Stimulated activated CD8-positive, alpha-beta memory T cell treated with anti-CD3 and anti-CD28 coated beads, Interleukin-2, amount 100 ng/mL, for 1 hour (primary cell): ENCODE results near the gene OR6B1.
"Not testable (repeated sequence)": the region's sequence is repeated elsewhere in the genome, so short reads cannot be mapped to it uniquely, and the experiment has no call there.

ENCODE experiments used
- DNase-seq, 2 donors: peaks; one replicate each; pipeline ENCODE4 v3.0.0-alpha.2; 2020; ENCODE audit warnings: low read depth in 2 of 2

OR6B1 gene

GRCh38 chr7:144006029-144006691 is 6.0 kb downstream of the OR6B1 start:
- no peak for DNase-seq

DNA sequence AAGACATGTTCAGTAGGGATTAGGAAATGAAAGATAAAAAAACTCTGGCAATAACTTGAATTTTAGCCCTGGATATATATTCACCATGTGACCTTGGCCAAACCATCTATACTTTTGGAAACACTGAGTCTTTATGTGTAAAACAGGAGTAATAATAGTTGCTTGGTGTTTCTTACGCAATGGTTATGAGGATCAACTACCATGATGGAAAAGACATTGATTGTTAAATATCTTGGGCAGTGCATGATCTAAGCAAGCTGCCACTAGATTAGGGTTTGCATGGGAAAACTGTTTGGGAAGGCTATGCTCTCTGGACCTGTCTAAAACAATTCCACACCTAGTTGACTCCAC is 6.5 kb downstream of the OR6B1 start:
- no peak for DNase-seq

DNA sequence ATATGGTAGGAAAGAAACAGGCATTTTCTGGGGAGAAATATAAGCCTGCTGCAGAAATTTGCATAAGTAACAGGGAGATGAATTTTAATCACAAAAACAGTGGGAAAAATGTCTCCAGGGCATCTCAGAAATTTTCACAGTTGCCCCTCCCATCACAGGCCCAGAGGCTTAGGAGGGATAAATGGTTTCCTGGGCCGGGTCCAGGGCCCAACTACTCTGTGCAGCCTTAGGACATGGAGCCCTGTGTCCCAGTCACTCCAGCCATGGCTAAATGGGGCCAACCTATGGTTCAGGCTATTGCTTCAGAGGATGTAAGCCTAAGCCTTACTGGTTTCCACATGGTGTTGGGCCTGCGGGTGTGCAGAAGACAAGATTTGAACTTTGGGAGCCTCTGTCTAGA is 9.2 kb downstream of the OR6B1 start:
- no peak for DNase-seq

DNA sequence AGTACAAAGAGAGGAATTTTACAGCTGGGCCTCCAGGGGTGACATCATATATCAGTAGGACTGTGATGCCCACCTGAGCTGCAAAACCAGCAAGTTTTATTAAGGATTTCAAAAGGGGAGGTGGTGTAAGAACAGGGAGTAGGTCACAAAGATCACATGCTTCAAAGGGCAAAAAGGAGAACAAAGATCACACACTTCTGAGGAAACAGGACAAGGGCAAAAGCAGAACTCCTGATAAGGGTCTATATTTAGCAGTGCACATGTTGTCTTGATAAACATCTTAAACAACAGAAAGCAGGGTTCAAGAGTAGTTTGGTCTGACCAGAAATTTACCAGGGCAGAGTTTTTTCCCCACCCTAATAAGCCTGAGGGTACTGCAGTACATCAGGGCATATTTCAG is 9.9 kb downstream of the OR6B1 start:
- not testable (repeated sequence) for DNase-seq

DNA sequence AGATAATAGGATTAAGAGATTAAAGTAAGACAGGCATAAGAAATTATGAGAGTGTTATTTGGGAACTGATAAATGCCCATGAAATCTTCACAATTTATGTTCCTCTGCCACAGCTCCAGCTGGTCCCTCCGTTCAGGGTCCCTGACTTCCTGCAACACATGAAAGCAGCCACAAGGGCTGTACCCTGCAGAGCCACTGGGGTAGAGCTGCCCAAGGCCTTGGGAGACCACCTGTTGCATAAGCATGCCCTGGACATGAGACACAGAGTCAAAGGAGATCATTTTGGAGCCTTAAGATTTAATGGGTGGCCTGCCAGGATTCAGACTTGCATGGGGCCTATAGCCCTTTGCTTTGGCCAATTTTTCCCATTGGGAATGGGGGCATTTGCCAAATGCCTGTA is 10.7 kb downstream of the OR6B1 start:
- not testable (repeated sequence) for DNase-seq

- no peak for DNase-seq
These were observed 11.5 kb downstream of the OR6B1 start for GRCh38 chr7:144011458-144012230.

DNA sequence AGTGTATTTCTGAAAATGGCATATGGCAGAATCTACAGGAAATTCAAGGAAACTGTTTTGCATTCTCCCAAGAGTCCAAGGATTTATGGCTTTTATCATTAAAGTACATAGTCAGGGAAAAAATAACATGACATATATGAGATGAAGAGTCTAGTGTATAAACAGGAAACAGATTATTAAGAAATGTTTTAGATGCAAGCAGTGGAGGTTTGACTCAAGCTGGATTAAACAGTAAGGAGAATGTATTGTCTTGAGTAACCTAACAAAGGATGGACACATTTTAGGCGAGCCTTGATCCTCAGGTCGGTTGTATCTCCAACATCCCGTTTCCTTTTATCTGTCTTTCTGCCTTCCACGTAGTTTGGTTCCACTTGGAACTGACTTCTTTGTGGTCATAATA is 17.9 kb downstream of the OR6B1 start:
- DNase-seq = no peak

GRCh38 chr7:144019457-144019856 is 19.3 kb downstream of the OR6B1 start:
- no peak for DNase-seq

- DNase-seq = no peak
These were observed 20.2 kb downstream of the OR6B1 start for GRCh38 chr7:144020340-144020739.

DNA sequence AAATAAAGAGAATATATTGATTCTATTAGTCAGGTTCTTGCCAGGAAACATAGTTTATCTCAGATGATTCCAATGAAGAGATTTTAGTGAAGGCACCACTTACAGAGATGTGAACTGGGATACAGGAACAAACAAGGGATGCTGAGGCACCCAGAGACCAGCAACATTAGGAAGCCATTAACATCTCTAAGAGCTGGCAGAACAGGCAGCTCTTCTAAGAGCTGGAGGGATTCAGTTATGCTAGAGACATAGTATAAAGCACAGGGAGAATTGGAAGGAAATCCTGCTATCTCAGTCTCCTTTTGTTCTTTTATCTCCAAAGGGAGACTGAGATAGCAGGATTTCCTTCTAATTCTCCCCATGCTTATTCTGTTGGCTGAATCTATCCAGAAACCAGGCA is 22.0 kb downstream of the OR6B1 start:
- no peak for DNase-seq

DNA sequence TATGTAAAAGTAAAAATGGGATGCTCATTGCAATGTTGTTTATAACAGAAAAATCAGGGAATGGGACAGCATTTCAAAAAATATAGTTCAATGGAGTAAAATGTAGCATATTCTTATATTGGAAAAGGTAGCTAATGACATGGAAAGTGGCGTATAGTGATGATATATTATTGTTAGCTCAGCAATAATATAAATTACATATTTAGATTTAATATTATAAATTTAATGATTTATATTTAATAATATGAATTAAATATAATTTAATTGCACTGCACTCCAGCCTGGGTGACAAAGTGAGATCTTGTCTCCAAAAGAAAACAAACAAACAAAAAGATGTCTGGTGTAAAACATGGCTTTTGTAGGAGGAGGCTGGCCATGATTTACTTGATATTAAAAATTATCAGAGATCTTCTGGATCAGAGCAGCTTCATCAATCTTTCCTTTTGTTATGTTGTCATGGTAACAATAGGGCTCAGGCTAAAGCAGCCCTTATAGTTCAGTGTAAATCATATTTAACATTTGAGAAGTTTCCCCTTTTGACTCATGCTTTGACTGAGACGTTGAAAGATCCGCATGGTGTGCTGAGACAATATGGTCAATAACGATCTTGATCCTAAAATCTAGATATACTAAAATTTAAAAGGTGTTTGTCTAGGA is 23.2 kb downstream of the OR6B1 start:
- DNase-seq = no peak

DNA sequence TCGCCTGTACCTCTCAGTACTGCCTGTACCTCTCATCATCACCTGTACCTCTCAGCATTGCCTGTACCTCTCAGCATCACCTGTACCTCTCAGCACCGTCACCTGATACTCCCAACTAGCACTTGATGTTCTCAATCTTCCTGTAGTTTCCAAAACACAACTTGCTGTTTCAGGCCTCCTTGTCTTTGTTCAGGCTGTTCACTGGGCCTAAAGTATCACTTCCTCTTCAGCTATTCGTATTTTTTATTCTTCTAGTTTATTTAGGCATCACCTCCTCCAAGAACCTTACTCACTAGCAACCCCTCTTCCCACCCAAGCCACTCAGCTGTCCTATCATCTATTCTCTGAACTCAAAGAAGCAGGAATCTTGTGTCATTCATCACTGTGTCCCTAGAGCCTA is 24.1 kb downstream of the OR6B1 start:
- DNase-seq = no peak

- no peak for DNase-seq
These were observed 26.2 kb downstream of the OR6B1 start for GRCh38 chr7:144026203-144026883.

DNA sequence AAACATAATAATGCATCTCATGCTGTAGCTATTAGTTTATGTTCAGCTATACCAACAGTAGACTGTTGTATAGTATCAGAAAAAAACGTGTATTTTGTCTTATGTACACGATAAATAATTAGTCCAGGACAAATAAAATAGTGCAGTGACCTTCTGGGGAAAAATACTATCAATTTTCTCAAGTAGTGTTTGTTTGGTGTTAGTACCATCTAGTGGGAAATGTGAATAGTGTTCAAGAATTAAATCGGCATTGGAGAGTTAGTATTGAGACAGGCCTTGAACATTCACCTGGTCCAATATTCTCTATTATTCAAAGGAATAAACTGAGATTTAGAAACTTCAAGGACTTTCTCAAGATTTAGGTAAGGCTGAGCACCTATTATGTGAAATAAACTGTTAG is 26.9 kb downstream of the OR6B1 start:
- DNase-seq = no peak

DNA sequence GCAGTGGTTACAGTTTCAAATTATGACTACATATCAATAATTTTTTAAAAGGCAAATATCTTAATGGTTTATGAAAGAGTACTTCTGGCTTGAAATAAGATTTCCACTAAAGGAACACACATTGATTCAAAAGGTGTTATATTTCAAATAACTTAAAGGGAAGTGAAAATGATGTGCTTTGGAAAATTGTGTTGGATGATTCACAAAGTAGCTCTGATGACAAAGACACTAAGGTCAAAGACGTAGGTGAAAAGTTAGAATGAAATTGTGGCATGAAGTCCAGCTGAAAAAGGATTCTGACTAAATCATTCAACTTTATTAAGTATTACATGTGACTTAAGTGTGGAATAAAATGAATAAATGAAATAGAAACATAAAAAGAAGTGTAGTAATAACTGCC is 27.9 kb downstream of the OR6B1 start:
- DNase-seq = no peak

DNA sequence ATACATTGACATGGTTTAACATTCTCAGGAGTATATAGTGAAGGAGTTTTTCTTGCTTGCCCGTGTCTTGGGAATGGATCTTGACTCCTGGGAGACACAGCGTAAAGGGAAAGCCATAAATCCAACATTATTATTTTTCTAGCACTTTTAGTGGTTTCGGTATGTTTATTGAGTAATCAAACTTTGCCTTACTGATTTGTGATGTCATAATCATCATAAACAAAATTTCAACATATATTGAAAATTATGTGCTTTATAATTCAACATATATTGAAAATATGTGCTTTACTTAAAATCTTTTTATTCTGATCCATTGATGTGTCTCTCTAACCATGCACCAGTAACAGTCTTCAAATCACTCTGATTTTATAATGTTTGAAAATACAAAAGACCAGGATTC is 28.4 kb downstream of the OR6B1 start:
- DNase-seq = no peak

DNA sequence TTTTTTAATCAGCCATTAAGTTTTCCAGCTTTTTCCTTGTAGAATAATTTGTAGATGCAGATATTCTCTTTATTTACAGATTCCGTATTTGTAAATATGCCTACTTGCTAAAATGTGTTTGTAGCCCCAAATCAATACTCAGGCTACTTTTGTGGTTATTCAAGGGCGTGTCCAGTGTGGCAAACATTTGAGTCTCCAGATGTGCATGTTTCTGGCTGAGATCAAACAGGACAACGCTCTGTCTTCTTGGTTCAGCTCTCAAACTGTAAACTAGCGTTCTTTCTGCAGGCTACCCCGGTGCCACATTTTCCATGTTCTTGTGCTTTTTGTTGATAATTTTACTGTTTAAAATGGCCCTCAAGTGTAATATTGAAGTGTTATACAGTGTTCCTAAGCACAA is 32.4 kb downstream of the OR6B1 start:
- DNase-seq = no peak

DNA sequence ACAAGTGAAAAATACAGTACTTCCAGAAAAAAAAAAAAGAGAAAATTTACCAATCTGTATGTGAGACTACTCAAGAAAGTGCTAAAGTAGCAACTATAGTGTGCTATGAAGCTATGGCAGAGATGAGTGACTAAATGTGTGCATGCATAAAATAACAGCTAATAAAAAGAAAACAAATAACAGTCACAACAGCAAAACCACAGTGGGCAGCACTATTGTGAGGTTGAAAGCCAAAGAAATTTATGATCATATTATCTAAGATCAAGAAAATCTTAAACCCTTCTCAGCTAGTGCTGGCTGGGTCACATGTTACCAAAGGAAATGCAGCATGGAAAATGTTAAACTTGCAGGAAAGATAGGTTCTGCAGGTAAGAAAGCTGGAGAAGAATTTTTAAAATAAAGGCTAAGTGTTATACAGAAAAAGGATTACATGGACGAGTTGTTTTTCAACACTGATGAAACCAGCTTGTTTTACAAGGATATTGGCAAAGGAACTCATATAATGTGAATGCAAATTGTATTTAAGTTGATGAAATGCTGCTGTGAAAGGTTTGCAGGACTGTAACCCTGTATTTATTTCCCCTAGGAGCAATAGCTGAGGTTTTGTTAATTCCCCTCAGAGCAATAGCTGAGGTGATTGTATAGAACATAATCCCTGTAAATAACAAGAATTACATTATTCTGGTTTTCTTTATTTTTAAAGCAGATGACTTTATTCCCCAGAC is 33.0 kb downstream of the OR6B1 start:
- DNase-seq = no peak

GRCh38 chr7:144035385-144035784 is 35.3 kb downstream of the OR6B1 start:
- DNase-seq = no peak

DNA sequence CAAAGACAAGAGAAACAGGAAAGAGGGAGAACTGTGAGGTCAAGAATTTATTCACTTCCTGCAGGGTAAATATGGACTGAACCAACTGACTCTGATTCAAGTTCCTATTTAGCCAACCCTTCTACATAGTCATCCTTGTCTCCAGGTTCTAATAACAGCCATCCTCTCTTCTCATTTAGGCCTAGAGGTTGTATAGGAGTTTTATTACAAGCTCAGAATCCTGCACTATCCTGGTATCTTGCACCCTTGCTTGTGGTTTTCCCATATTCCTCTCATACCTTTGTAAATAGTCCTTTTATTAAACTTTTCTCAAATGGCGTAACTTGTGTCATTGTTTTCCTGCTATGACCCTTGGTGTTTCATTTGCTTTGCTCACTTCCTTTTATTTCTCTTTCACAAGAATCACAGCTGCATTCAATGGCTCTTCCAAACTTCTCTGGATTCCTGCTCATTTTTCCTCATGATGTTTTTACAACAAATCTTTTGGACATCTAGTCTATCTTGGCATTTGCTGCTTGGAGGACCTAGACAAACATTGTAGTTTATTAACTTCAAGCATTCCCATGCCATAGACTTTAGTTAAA is 36.3 kb downstream of the OR6B1 start:
- no peak for DNase-seq

DNA sequence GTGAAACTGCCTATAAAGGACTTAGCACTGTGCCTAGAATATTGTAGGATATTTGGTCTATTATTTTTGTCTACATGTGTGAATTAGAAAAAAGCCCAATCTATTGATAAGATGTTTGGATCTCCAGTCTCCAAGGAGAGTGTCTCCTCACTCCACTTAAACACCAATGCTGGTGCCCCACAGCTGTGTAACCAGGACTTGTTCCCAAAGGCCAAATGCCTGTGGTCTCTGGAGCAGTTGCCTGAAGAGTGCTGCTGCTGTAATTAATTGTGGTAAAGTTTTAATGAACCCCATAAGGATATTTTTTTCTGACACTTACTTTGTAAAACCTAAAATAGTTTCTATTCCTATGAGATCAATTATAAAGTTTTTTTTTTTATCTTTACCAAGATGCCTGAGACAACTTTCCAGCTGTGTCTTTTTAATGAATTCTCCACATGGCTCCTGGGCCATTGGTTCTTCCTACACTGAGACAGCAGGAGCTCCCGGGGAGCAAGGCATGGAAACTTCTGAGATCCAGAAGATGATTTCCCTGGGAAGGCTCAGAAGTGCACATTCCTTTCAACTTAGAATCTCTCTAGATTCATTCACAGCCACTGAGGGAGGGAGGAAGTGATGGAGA is 37.4 kb downstream of the OR6B1 start:
- no peak for DNase-seq
